GM18858 (cell line): ENCODE data around the gene GABRA4.

ENCODE experiments used
- ATAC-seq: cut with Tn5 transposase; IDR thresholded peaks from one replicate; pipeline ENCODE4 v1.9.1; 2021; ENCODE audit not compliant: unreplicated experiment

The GABRA4 gene

GRCh38 chr4:46979726-46980125 lies 13.7 kb downstream of the GABRA4 start:
- ATAC-seq: no peak

- no peak for ATAC-seq
Measured at GRCh38 chr4:46979283-46979682, 14.1 kb downstream of the GABRA4 start.

GRCh38 chr4:46977245-46977644 lies 16.1 kb downstream of the GABRA4 start:
- no peak for ATAC-seq

- ATAC-seq: peak; percentile 63
Measured at GRCh38 chr4:46975812-46976553, 17.4 kb downstream of the GABRA4 start.

GRCh38 chr4:46974891-46975543 lies 18.4 kb downstream of the GABRA4 start:
- no peak for ATAC-seq

GRCh38 chr4:46968847-46969246 lies 24.5 kb downstream of the GABRA4 start:
- ATAC-seq: no peak

- no peak for ATAC-seq
Measured at GRCh38 chr4:46967631-46968030, 25.8 kb downstream of the GABRA4 start.

GRCh38 chr4:46958742-46959488 lies 34.5 kb downstream of the GABRA4 start:
- ATAC-seq: no peak

- no peak for ATAC-seq
Measured at GRCh38 chr4:46956451-46956850, 36.9 kb downstream of the GABRA4 start.

- no peak for ATAC-seq
Measured at GRCh38 chr4:46955601-46956000, 37.8 kb downstream of the GABRA4 start.

- ATAC-seq: no peak
Measured at GRCh38 chr4:46954643-46955042, 38.7 kb downstream of the GABRA4 start.

- no peak for ATAC-seq
Measured at GRCh38 chr4:46953564-46953963, 39.8 kb downstream of the GABRA4 start.

GRCh38 chr4:46952451-46952850 lies 40.9 kb downstream of the GABRA4 start:
- no peak for ATAC-seq

- no peak for ATAC-seq
Measured at GRCh38 chr4:46950826-46951225, 42.6 kb downstream of the GABRA4 start.

- no peak for ATAC-seq
Measured at GRCh38 chr4:46949822-46950221, 43.6 kb downstream of the GABRA4 start.

- ATAC-seq: no peak
Measured at GRCh38 chr4:46947541-46947940, 45.8 kb downstream of the GABRA4 start.

GRCh38 chr4:46946919-46947536 lies 46.4 kb downstream of the GABRA4 start:
- ATAC-seq: no peak

- ATAC-seq: no peak
Measured at GRCh38 chr4:46945062-46945461, 48.3 kb downstream of the GABRA4 start.

- no peak for ATAC-seq
Measured at GRCh38 chr4:46944345-46944744, 49.0 kb downstream of the GABRA4 start.

GRCh38 chr4:46937493-46937892 lies 55.9 kb downstream of the GABRA4 start:
- no peak for ATAC-seq

GRCh38 chr4:46934726-46935125 lies 58.7 kb downstream of the GABRA4 start:
- ATAC-seq: no peak

- ATAC-seq: no peak
Measured at GRCh38 chr4:46933686-46934085, 59.7 kb downstream of the GABRA4 start.
